ACHN (cell line): Measurements from ENCODE around the gene ZNF280B.
"Not testable (repeated sequence)": the region's sequence is repeated elsewhere in the genome, so short reads cannot be mapped to it uniquely, and the experiment has no call there.

ENCODE experiments used
- DNase-seq: peaks from one replicate; pipeline ENCODE4 v3.0.0-alpha.2; 2015
- in situ Hi-C: cut with HindIII; loops from 2 replicates; pipeline ENCODE4 v1.10.0; 2017; ENCODE audit warnings: low sequenced_read_pairs, low pct_ligation_motif_present, low pct_unique_long_range_greater_than_20kb

ZNF280B gene

GRCh38 chr22:22515890-22516289, 7.3 kb upstream of the ZNF280B start:
- in situ Hi-C loops, result no loop called here
- DNase-seq, result no peak

DNA sequence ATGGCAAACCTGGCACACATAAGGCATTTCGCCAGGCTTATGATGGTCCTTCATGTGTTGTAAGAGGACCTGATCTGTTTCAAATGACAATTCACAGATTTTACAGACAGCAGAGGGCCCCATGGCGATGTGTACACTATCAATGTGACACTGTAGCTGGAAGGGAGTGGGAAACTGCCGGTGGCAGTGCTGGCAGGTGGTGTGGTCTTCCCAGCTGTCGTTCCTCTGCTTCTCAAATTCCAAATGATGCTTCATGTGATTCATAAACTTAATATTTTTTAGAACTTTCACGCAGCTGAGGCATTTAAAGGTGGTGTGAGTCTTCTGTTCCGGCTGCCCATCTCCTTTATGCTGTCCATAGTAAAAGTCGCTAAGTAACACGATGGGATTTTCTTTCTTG, 5.9 kb upstream of the ZNF280B start:
- DNase-seq, in situ Hi-C loops: not testable (repeated sequence)

- in situ Hi-C loops, result no loop called here
- DNase-seq, result no peak
Measured at GRCh38 chr22:22513619-22514018, 5.1 kb upstream of the ZNF280B start.

DNA sequence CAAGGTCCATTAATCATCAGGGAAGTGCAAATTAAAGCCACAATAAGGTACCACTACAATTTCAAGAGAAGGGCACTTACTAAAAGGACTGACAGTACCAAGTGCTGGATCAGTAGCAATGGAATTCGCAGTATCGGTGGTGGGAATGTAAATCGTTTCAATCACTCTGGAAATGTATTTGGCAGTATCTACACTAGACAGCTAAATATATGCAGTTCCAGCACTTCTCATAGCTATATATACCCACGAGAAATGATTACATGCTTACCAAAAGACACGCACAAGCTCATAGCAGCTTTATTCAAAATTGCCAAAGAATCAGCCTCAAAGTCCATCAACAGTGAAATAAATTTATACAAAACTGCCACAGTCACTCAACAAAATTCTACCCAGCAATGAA, 4.4 kb upstream of the ZNF280B start:
- DNase-seq, result no peak
- in situ Hi-C loops, result no loop called here

- in situ Hi-C loops, DNase-seq: not testable (repeated sequence)
Measured at GRCh38 chr22:22510833-22511232, 2.3 kb upstream of the ZNF280B start.

GRCh38 chr22:22509912-22510311, 1.4 kb upstream of the ZNF280B start:
- in situ Hi-C loops, DNase-seq: not testable (repeated sequence)

DNA sequence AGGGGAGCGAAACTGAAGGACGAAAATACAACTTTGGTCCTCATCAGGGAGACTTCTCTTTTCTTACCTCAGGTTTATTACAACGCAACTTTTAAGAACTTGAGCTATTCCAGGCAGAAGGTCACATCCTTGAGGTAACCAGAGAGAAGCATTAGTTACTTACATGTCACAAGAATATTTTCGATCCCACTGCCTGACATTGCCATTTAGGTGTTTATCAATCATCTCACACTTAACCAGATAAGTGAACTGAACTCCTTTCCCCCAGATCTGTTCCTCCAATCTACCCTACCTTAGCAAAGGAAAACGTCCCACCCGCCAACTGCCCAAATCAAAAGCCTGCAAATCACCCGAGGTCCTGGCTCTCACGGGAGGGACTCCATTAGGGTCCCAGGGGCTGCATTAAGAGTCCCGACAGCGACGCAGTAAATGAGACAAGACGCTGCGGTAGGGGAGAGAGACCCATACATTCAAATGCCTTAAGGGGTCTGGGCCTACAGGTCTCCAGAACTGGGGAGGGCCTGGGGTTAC, 734 bp downstream of the ZNF280B start:
- in situ Hi-C loops, result no loop called here
- no peak for DNase-seq

DNA sequence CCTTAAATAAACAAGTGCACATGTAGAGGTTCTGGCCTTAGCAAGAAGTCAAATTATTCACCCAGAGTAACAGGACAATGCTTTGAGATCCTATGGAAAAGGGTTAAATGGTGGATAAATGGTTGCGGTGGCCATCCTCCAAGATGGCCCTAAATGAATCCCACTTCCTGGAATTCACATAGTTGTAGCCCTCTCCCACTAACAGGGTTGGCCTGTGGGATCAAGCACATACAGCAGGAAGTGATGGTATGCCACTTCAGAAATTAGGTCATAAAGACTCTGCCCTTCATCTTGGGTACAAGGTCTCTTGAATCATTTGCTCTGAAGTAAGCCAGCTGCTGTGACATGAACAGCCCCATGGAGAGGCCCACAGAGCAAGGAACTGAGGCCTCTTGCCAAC, 1.8 kb downstream of the ZNF280B start:
- in situ Hi-C loops, result no loop called here
- no peak for DNase-seq

DNA sequence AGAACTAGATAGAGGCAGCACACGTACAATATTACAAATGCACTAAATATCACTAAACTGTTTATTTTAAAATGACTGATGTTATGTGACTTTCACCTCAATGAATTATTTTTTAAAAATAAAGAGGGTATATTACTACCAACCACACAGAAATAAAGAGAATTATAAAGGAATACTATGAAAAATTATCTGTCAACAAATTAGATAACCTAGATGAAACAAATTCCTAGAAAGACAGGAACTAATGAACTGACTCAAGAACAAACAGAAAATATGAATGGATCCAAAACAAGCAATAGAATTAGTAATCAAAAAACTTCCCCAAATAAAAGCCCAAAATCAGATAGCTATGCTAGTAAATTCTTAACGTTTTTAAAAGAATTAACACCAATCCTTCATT, 10.3 kb downstream of the ZNF280B start:
- DNase-seq, result no peak
- in situ Hi-C loops, result no loop called here

- in situ Hi-C loops, DNase-seq: not testable (repeated sequence)
Measured at GRCh38 chr22:22491589-22491988, 17.0 kb downstream of the ZNF280B start.

DNA sequence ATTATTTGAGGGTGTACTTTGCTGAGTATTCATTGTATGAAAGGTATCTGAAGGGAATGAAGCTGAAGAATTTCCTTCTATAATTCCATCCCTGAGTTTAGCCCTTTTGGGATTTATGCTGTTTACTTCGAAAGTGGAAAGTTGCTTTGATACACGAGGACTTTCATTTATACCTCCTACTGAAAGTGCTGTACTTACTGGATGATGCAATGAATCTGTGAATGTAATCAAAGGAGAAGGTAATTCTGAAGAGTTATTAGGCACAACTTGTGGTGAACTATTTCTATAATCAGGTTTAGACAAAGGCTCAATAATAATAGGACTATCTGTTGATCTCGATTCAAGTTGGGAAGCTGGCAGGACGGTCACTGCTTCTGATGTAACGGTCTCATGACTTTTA, 19.8 kb downstream of the ZNF280B start:
- DNase-seq, result no peak
- in situ Hi-C loops, result no loop called here

- DNase-seq, result no peak
- in situ Hi-C loops, result no loop called here
Measured at GRCh38 chr22:22487869-22488597, 20.5 kb downstream of the ZNF280B start.

DNA sequence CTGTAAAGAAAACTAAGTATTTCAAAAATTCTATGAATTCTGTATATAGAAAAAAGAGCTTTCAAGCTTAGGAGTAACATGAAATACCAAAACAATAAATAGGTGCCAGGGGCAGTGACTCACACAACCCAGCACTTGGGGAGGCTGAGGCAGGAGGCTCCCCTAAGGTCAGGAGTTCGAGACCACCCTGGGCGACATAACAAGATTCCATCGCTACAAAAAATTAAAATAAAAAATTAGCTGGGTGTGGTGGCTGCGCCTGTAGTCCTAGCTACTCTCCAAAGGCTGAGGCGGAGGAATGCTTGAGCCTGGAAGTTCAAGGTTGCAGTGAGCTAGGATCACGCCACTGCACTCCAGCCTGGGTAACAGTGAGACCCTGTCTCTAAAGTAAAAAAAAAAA, 21.5 kb downstream of the ZNF280B start:
- in situ Hi-C loops, result no loop called here
- no peak for DNase-seq

- in situ Hi-C loops, result no loop called here
- DNase-seq, result no peak
Measured at GRCh38 chr22:22486132-22486899, 22.2 kb downstream of the ZNF280B start.

- in situ Hi-C loops, result no loop called here
- no peak for DNase-seq
Measured at GRCh38 chr22:22485524-22485923, 23.0 kb downstream of the ZNF280B start.

GRCh38 chr22:22484023-22484422, 24.5 kb downstream of the ZNF280B start:
- in situ Hi-C loops, result no loop called here
- no peak for DNase-seq

GRCh38 chr22:22480940-22481339, 27.6 kb downstream of the ZNF280B start:
- DNase-seq, result peak; percentile 19
- in situ Hi-C loops, result no loop called here

- DNase-seq, result no peak
- in situ Hi-C loops, result no loop called here
Measured at GRCh38 chr22:22479999-22480532, 28.5 kb downstream of the ZNF280B start.

DNA sequence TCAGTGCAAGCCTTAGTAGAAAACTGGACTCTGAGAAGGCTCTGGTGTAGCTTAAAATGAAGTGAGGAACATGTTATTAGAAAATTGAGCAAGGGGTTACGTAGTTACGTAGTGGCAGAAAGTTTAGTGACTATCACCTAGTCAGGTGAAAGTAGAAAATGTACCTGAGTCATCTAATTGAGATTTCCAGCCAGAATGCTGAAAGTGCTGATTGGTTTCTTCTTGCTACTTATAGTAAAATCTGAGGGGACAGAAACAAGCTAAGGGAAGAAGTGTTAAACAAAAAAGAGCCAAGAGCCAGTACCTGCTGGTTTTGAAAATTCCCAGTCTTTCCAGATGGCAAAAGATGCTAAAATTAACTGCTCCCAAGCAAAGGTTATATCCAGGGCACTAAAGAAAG, 29.4 kb downstream of the ZNF280B start:
- no peak for DNase-seq
- in situ Hi-C loops, result no loop called here
